Retinal pigment epithelial cell (primary cell): Measurements from ENCODE around the gene LRCH1.

Experiments
- DNase-seq: peaks from one replicate; pipeline ENCODE4 v3.0.0-alpha.2; 2010; ENCODE audit warnings: low read depth
- H3K4me3 ChIP-seq: 2 replicates; pipeline ENCODE4 v1.5.1; 2011; ENCODE audit warnings: mild to moderate bottlenecking, low read length, control low read depth, moderate library complexity
- CTCF ChIP-seq: conservative IDR thresholded peaks from 2 replicates; pipeline ENCODE4 v1.5.1; 2011; ENCODE audit warnings: low read depth, low read length, control low read depth, inconsistent platforms

The LRCH1 gene

GRCh38 chr13:46553886-46554858, 1.2 kb downstream of the LRCH1 start:
- H3K4me3 ChIP-seq: peak overlapping the region; percentile 94
- DNase-seq: no peak

GRCh38 chr13:46554951-46555350, 2.0 kb downstream of the LRCH1 start:
- DNase-seq: no peak
- no peak for TF ChIP-seq CTCF
- H3K4me3 ChIP-seq: peak overlapping the region; percentile 94

More at GRCh38 chr13:46553886-46554858, 1.2 kb downstream of the LRCH1 start:
- TF ChIP-seq CTCF: peak; percentile 40

DNA sequence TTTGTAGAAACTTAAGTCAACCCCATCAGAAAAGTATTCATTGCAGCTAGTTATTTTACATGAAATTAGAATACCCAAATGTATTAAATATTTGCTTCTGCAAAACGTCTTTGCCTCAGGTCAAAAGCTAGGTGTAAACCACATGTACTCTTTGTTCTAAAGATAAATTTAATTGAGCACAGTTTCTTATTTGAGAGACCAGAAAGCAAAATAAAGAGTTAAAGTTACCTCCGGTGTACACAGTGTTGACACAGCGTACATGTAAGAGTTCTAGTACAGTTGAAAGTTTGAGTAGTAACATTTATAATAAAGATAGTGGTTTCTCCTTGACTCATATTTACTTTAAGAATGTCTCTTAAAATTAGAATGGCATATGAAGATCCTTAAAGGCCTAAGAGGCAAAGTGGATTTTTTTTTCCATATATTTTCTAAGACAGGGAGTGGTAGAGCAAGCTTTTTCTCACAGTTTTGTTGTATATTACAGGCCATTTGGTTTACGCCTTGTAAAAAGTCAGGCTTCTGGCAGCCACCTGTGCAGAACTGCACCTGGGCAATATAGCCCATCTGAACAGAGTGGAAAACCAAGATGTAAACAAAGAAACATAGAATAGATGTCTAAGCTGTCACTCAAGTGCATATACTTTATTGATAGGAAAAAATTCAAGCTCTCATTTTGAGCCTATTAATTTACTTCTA, 2.9 kb downstream of the LRCH1 start:
- DNase-seq: no peak
- H3K4me3 ChIP-seq: no peak overlapping the region
- no peak for TF ChIP-seq CTCF

GRCh38 chr13:46556418-46556779, 3.4 kb downstream of the LRCH1 start:
- DNase-seq: no peak
- no peak for TF ChIP-seq CTCF
- no peak overlapping the region for H3K4me3 ChIP-seq

GRCh38 chr13:46559272-46559805, 6.4 kb downstream of the LRCH1 start:
- no peak overlapping the region for H3K4me3 ChIP-seq
- no peak for TF ChIP-seq CTCF
- DNase-seq: no peak

DNA sequence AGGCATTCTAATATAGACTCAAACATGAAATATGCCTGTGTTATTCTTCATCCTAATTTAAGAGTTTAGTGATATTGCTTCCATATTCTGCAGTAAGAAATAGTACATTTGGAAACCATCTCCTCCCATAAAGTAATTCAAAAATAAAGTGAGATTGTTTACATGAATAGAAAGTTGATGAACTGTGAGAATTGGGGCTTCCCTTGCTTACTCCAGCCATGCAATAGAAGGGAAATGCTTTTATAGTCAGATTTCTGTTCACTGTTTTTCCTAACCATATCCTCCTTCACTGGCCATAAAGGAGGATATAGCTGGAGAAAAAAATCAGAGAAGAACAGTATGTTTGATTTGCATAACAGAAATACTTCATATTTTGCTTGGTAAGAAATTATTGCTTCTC, 7.8 kb downstream of the LRCH1 start:
- no peak for DNase-seq
- no peak for TF ChIP-seq CTCF
- no peak overlapping the region for H3K4me3 ChIP-seq
